Sigmoid colon (tissue), 7 donors: ENCODE data around the gene PHLPP1. TPM values are rescaled to one million over a fixed set of nuclear protein-coding genes. Genes with fewer than 3 reads are reported as not detected.

Source experiments
- DNase-seq: peaks from one replicate; pipeline ENCODE4 v3.0.0-alpha.2; 2019
- H3K27ac ChIP-seq, 4 donors: fragments of 200-600 bp; sonication (generic); one replicate each; pipeline ENCODE4 v1.5.1; 2016 to 2019; ENCODE audit warnings: mild to moderate bottlenecking in 1 of 4
- H3K27me3 ChIP-seq, 3 donors: fragments of 200-600 bp; sonication (generic); one replicate each; pipeline ENCODE4 v1.5.1; 2019; ENCODE audit warnings: mild to moderate bottlenecking in 1 of 3
- H3K36me3 ChIP-seq, 4 donors: fragments of 200-600 bp; sonication (generic); one replicate each; pipeline ENCODE4 v1.5.1; 2016 to 2019
- H3K4me1 ChIP-seq, 4 donors: fragments of 200-600 bp; sonication (generic); one replicate each; pipeline ENCODE4 v1.5.1; 2017 to 2019
- H3K4me3 ChIP-seq, 4 donors: fragments of 200-600 bp; sonication (generic); one replicate each; pipeline ENCODE4 v1.5.1; 2017 to 2019; ENCODE audit warnings: mild to moderate bottlenecking in 2 of 4, moderate library complexity in 1 of 4
- H3K9me3 ChIP-seq, 4 donors: fragments of 200-600 bp in 3 of 4; sonication (generic) in 3 of 4; one replicate each; pipeline versions ENCODE4 v1.5.1 to v1.6.1; 2013 to 2019
- CTCF ChIP-seq, 4 experiments: fragments of 450-650 bp in 3 of 4; fragments of 200-600 bp in 1 of 4; IDR thresholded peaks; one replicate each; pipeline ENCODE4 v1.5.1; 2016 to 2019; ENCODE audit warnings: antibody characterized with exemption in 4 of 4, mild to moderate bottlenecking in 3 of 4, moderate library complexity in 2 of 4
- EP300 ChIP-seq, 4 donors: sonication (generic); formaldehyde crosslinking; IDR thresholded peaks; one replicate each; pipeline ENCODE4 v1.6.1; 2017; ENCODE audit warnings: antibody characterized with exemption in 4 of 4
- POLR2A ChIP-seq, 2 donors: fragments of 450-650 bp; IDR thresholded peaks; one replicate each; pipeline ENCODE4 v1.6.1; 2016; ENCODE audit warnings: antibody characterized with exemption in 2 of 2, mild to moderate bottlenecking in 2 of 2, moderate library complexity in 2 of 2
- POLR2AphosphoS5 ChIP-seq, 4 donors: sonication (generic); formaldehyde crosslinking; IDR thresholded peaks; one replicate each; pipeline ENCODE4 v1.6.1; 2017; ENCODE audit warnings: antibody characterized with exemption in 4 of 4
- WGBS, 2 donors: extraction: QIAGEN DNeasy Blood & Tissue Kit; methylation state at CpG; one replicate each; pipeline ENCODE4 v1.1.7; 2013; 5-methylcytosine and 5-hydroxymethylcytosine counted together
- intact Hi-C: fragments of 100-400 bp; cut with DNase I; formaldehyde crosslinking; loops from one replicate; pipeline ENCODE4 v1.15.1; 2023
- polyA plus RNA-seq, 3 donors: library from polyadenylated mRNA; stranded (reverse); fragments of 200-250 nt; gene quantifications; one replicate each; pipeline ENCODE4 v1.2.3, GENCODE V29; 2013
- total RNA-seq, 4 donors: library from RNA; depleted of rRNA; stranded (reverse); fragments of >200 nt; gene quantifications; one replicate each; pipeline ENCODE4 v1.1.0, GENCODE V29; 2016
- donor health status: healthy with polysubstance abuse.
- donor health status: Bipolar disorder and iron deficiency.
- donor health status: healthy.

Gene PHLPP1
- total and polyA plus RNA-seq, 7 donors, result 4.2 to 18.6 (median 7.1) TPM

GRCh38 chr18:62812242-62812641 is 96.9 kb downstream of the PHLPP1 start:
- Histone ChIP-seq H3K4me1 (peaks cover 0 to 13% (median 4%) of the 10 kb centered on the region in 4 donors), H3K36me3 (no peaks in the 10 kb centered on the region), H3K4me3 (no peak overlapping the region), H3K9me3 (no peaks in the 10 kb centered on the region), H3K27ac (no peak overlapping the region), H3K27me3 (no peaks in the 10 kb centered on the region)
- intact Hi-C loops, result no loop called here
- TF ChIP-seq CTCF (IDR thresholded peaks at IDR 0.05) (no peak), POLR2A (IDR thresholded peaks at IDR 0.05) (no peak), EP300 (IDR thresholded peaks at IDR 0.05) (no peak), POLR2AphosphoS5 (IDR thresholded peaks at IDR 0.05) (no peak)
- WGBS, 2 donors, result 20 to 68% methylated on average over 3 of the region's 3 CpGs
- DNase-seq, result no peak

DNA sequence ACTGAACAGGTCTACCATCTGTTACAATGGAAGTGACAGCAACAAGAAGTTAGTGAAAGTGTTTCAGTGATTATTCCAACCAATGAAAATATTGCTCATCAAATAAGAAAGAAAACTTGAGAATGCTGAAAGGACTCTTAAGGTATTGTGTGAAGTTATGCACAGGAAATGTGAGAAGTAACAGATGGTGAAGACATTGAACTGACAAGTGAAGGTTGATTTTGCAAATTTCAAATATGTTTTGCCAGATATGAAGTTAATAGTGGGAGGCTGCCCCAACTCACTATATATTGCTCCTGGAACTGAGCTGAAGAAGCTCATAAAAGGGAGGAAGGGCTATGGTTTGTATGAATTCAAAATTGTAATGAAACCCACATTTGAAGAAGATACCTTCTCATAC is 97.5 kb downstream of the PHLPP1 start:
- intact Hi-C loops, result no loop called here
- no peak for TF ChIP-seq POLR2AphosphoS5 (IDR thresholded peaks at IDR 0.05)
- no peak for TF ChIP-seq CTCF (IDR thresholded peaks at IDR 0.05)
- no peak for TF ChIP-seq POLR2A (IDR thresholded peaks at IDR 0.05)
- TF ChIP-seq EP300 (IDR thresholded peaks at IDR 0.05), result no peak
- Histone ChIP-seq H3K9me3 (no peaks in the 10 kb centered on the region), H3K27ac (no peak overlapping the region), H3K36me3 (no peaks in the 10 kb centered on the region), H3K4me3 (no peak overlapping the region), H3K4me1 (peaks cover 0 to 13% (median 4%) of the 10 kb centered on the region in 4 donors), H3K27me3 (no peaks in the 10 kb centered on the region)
- DNase-seq, result no peak

- H3K36me3 ChIP-seq, result no peaks in the 10 kb centered on the region
- H3K4me3 ChIP-seq, result no peak overlapping the region
- H3K27me3 ChIP-seq, result no peaks in the 10 kb centered on the region
- intact Hi-C loops, result no loop called here
- TF ChIP-seq POLR2A (IDR thresholded peaks at IDR 0.05) (no peak), POLR2AphosphoS5 (IDR thresholded peaks at IDR 0.05) (no peak), CTCF (IDR thresholded peaks at IDR 0.05) (no peak), EP300 (IDR thresholded peaks at IDR 0.05) (no peak)
- no peak for DNase-seq
- 65 to 73% methylated on average over 2 of the region's 2 CpGs for WGBS, 2 donors
- H3K4me1 ChIP-seq, result peaks cover 0 to 13% (median 4%) of the 10 kb centered on the region in 4 donors
- H3K9me3 ChIP-seq, result no peaks in the 10 kb centered on the region
- H3K27ac ChIP-seq, result no peak overlapping the region
Observed at GRCh38 chr18:62814132-62814759, 98.9 kb downstream of the PHLPP1 start.

DNA sequence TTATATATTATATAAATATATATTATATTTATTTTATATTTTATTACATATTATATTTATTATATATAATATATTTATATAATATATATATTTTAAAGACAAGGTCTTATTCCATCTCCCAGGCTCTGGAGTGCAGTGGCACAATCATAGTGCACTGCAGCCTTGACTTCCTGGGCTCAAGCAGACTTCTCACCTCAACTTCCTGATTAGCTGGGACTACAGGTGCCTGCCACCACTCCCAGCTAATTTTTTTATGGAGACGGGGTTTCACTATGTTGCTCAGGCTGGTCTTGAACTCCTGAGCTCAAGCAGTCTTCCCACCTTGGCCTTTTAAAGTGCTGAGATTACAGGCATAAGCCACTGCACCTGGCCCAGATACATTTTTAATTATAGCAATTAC is 110.0 kb downstream of the PHLPP1 start:
- Histone ChIP-seq H3K36me3 (peaks cover 0 to 6% (median 1%) of the 10 kb centered on the region in 4 donors), H3K9me3 (no peaks in the 10 kb centered on the region), H3K27me3 (no peaks in the 10 kb centered on the region), H3K4me1 (peaks cover 0 to 7% (median 3%) of the 10 kb centered on the region in 4 donors), H3K27ac (no peak overlapping the region), H3K4me3 (no peak overlapping the region)
- no peak for TF ChIP-seq POLR2A (IDR thresholded peaks at IDR 0.05)
- TF ChIP-seq EP300 (IDR thresholded peaks at IDR 0.05), result no peak
- TF ChIP-seq CTCF (IDR thresholded peaks at IDR 0.05), result no peak
- TF ChIP-seq POLR2AphosphoS5 (IDR thresholded peaks at IDR 0.05), result no peak
- intact Hi-C loops, result no loop called here
- no peak for DNase-seq
- WGBS, 2 donors, result 30 to 78% methylated on average over 1 of the region's 1 CpG

DNA sequence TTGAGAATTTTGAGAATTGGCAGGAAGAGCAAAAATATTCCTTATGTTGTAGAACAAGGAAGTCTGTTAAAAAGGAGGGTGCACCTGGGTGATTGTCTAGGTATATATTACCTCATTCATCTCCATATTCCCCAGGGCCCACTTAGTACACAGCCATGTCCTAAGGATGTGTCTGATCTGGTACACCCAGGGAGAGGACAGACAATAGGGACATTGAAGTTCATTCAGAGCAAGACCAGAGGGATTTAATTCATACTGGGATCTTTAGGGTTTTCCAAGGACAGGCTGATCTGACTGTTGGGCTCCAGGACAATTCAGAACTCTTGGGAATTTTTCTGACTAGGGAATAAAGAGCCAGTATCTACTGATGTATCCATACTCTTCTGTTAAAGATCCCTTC is 112.1 kb downstream of the PHLPP1 start:
- Histone ChIP-seq H3K27me3 (no peaks in the 10 kb centered on the region), H3K4me3 (no peak overlapping the region), H3K9me3 (no peaks in the 10 kb centered on the region), H3K4me1 (peaks cover 0 to 11% (median 3%) of the 10 kb centered on the region in 4 donors), H3K36me3 (peaks cover 0 to 10% (median 1%) of the 10 kb centered on the region in 4 donors), H3K27ac (no peak overlapping the region)
- DNase-seq, result no peak
- intact Hi-C loops, result no loop called here
- TF ChIP-seq POLR2AphosphoS5 (IDR thresholded peaks at IDR 0.05) (no peak), EP300 (IDR thresholded peaks at IDR 0.05) (no peak), POLR2A (IDR thresholded peaks at IDR 0.05) (no peak), CTCF (IDR thresholded peaks at IDR 0.05) (no peak)
